Activated CD4-positive, alpha-beta memory T cell treated with anti-CD3 and anti-CD28 coated beads for 36 hours (primary cell): ENCODE measurements around the gene CNOT6. TPM values are rescaled to one million over a fixed set of nuclear protein-coding genes. Genes with fewer than 3 reads are reported as not detected.
"Not testable (repeated sequence)": the region's sequence is repeated elsewhere in the genome, so short reads cannot be mapped to it uniquely, and the experiment has no call there.

Experiments used
- CTCF ChIA-PET: fragments of 350-600 bp; sonication (Branson Sonifier 250); formaldehyde crosslinking; loops from one replicate; lab custom pipeline; 2021; ENCODE audit warnings: antibody characterized with exemption, inconsistent platforms; lab: Charles Lee
- POLR2A ChIA-PET: fragments of 350-600 bp; sonication (Branson Sonifier 250); formaldehyde crosslinking; loops from one replicate; lab custom pipeline; 2021; ENCODE audit warnings: antibody characterized with exemption; lab: Charles Lee
- DNase-seq: peaks from one replicate; pipeline ENCODE4 v3.0.0-alpha.2; 2020
- H3K27ac Mint-ChIP-seq: one replicate; pipeline ENCODE4 v1.8.0; 2021; ENCODE audit warnings: mixed read lengths
- H3K27me3 Mint-ChIP-seq: one replicate; pipeline ENCODE4 v1.8.0; 2021; ENCODE audit warnings: mixed read lengths
- H3K36me3 Mint-ChIP-seq: one replicate; pipeline ENCODE4 v1.8.0; 2021; ENCODE audit warnings: mixed read lengths
- H3K4me1 Mint-ChIP-seq: one replicate; pipeline ENCODE4 v1.8.0; 2021; ENCODE audit warnings: low read depth, mixed read lengths
- H3K4me3 Mint-ChIP-seq: one replicate; pipeline ENCODE4 v1.8.0; 2021; ENCODE audit warnings: mild to moderate bottlenecking, mixed read lengths
- H3K9me3 Mint-ChIP-seq: one replicate; pipeline ENCODE4 v1.8.0; 2021; ENCODE audit warnings: mixed read lengths
- intact Hi-C: fragments of 100-400 bp; cut with micrococcal nuclease; formaldehyde crosslinking; loops from one replicate; pipeline ENCODE4 v1.15.1; 2023
- total RNA-seq, 2 experiments: library from RNA; stranded (reverse); gene quantifications; one replicate each; pipeline ENCODE4 v1.2.3, GENCODE V29; 2021

Gene CNOT6
- total RNA-seq, 2 experiments from 2014 or later, result 32.0 to 35.2 TPM

DNA sequence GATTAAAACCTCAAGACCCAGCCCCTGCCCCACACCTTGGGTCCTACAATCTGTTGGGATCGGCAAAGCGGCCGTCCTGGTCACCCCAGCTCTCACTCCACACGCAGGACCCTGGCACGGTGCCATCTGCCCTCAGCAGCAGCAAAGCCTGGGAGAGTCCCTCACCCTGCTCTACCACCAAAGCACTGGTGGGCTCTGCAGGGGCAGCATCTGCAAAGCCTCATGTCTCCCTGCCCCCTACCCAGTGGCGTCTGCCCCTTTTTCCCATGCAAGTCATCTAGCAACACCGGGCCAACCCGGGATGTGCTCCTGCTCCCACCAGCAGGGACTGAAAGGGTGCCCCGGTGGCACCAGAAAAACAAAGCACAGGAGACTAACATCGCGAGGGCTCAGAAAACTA, 19.6 kb upstream of the CNOT6 start:
- Mint-ChIP-seq H3K36me3 (no peaks in the 10 kb centered on the region), H3K4me1 (no peaks in the 10 kb centered on the region), H3K27me3 (peaks cover 1% of the 10 kb centered on the region), H3K9me3 (no peaks in the 10 kb centered on the region), H3K4me3 (no peak overlapping the region), H3K27ac (no peak overlapping the region)
- ChIA-PET POLR2A (no interaction called here), CTCF (interaction anchor here (1.2 kb wide), 1 partner anchor 43 kb away, joined by 3 read pairs; no protein-coding TSS in a partner anchor)
- intact Hi-C loops, result no loop called here
- DNase-seq, result no peak

DNA sequence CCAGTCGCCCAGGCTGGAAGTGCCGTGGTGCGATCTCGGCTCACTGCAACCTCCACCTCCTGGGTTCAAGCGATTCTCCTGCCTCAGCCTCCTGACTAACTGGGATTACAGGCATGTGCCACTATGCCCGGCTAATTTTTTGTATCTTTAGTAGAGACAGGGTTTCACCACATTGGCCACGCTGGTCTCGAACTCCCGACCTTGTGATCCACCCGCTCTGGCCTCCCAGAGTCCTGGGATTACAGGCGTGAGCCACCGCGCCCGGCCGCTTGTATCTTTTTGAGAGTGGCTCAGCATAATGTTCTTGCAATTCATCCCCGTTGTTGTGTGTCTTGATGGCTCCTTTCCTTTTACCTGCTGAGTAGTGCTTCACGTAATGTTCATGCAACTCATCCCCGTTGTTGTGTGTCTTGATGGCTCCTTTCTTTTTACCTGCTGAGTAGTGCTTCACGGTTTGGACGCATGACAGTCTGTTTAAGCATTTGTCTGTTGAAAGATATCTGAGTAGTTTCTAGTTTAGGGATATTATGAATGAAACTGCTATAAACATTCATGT, 18.1 kb upstream of the CNOT6 start:
- H3K9me3 Mint-ChIP-seq, H3K4me1 Mint-ChIP-seq, POLR2A ChIA-PET, H3K36me3 Mint-ChIP-seq, H3K27ac Mint-ChIP-seq, H3K4me3 Mint-ChIP-seq, intact Hi-C loops, H3K27me3 Mint-ChIP-seq, DNase-seq: not testable (repeated sequence)
- CTCF ChIA-PET, result interaction anchor here (1.1 kb wide), 1 partner anchor 130 kb away, joined by 3 read pairs; no protein-coding TSS in a partner anchor

DNA sequence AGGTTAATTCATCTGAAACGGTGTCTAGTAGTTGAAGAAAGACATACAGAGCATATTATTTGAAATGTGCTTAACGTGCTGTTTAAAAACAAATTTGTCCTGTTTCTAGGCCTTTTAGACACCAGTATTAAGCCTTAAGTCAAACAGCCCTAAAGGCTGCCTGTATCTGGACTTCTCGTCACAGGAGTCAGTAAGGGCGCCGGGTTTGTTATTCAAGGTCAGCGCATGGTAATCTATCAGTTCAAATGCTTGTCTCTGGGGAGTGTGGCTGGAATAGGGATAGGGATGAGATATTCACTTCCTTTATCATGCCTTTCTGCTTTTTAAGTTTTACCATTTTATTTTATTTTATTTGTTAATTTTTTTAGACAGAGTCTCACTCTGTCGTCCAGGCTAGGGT, 9.4 kb upstream of the CNOT6 start:
- Mint-ChIP-seq H3K27ac (no peak overlapping the region), H3K27me3 (no peaks in the 10 kb centered on the region), H3K4me1 (no peaks in the 10 kb centered on the region), H3K36me3 (no peaks in the 10 kb centered on the region), H3K9me3 (no peaks in the 10 kb centered on the region), H3K4me3 (no peak overlapping the region)
- CTCF ChIA-PET, result no interaction called here
- POLR2A ChIA-PET, result no interaction called here
- no peak for DNase-seq
- intact Hi-C loops, result no loop called here

DNA sequence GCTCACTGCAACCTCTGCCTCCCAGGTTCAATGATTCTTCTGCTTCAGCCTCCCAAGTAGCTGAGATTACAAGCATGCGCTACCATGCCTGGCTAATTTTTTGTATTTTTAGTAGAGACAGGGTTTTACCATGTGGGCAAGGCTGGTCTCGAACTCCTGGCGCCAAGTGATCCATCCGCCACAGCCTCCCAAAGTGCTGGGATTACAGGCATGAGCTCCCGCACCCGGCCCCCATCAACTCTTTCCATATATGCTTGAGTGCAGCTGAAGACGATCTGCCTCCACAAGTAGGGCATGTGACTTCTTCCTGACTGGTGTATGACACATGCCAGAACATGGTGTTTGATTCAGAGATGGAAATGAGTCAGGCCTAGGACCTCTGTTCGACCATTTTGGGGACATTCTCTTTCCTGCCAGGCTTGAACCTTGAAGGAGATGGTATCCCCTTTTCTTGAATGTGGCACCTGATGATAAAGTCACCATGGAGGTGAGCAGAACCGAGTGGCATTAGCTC, 7.5 kb upstream of the CNOT6 start:
- intact Hi-C loops, result no loop called here
- no peaks in the 10 kb centered on the region for H3K36me3 Mint-ChIP-seq
- DNase-seq, result no peak
- ChIA-PET CTCF (no interaction called here), POLR2A (interaction anchor here (0.6 to 0.9 kb wide), 2 partner anchors 15 to 343 kb away, joined by 3 to 4 read pairs; no protein-coding TSS in a partner anchor)
- H3K9me3 Mint-ChIP-seq, result no peaks in the 10 kb centered on the region
- no peak overlapping the region for H3K4me3 Mint-ChIP-seq
- no peaks in the 10 kb centered on the region for H3K4me1 Mint-ChIP-seq
- no peaks in the 10 kb centered on the region for H3K27me3 Mint-ChIP-seq
- H3K27ac Mint-ChIP-seq, result no peak overlapping the region

DNA sequence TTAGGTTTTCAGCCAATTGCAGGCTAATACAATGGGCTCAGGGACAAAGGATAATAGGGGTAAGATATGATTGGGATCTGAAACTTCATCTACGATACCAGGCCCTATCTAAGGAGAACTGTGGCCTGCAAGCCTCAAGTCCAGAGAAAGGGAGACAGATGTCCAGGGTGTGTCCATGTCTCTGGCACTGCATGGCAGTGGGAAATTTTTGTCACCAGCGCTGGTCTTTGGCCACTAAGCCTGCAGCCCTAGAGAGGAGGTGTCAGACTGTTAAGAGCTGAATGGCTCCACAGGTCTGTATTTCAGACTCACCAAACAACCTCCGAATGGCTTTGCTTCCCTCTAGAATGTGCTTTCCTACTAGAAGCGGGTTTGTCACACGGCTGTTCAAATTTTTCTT, 6.6 kb upstream of the CNOT6 start:
- Mint-ChIP-seq H3K9me3 (no peaks in the 10 kb centered on the region), H3K27ac (no peak overlapping the region), H3K4me3 (no peak overlapping the region), H3K4me1 (peaks cover 2% of the 10 kb centered on the region), H3K36me3 (no peaks in the 10 kb centered on the region), H3K27me3 (no peaks in the 10 kb centered on the region)
- ChIA-PET POLR2A (interaction anchor here (0.9 kb wide), 1 partner anchor 14 kb away, joined by 3 read pairs; no protein-coding TSS in a partner anchor), CTCF (no interaction called here)
- intact Hi-C loops, result no loop called here
- no peak for DNase-seq

DNA sequence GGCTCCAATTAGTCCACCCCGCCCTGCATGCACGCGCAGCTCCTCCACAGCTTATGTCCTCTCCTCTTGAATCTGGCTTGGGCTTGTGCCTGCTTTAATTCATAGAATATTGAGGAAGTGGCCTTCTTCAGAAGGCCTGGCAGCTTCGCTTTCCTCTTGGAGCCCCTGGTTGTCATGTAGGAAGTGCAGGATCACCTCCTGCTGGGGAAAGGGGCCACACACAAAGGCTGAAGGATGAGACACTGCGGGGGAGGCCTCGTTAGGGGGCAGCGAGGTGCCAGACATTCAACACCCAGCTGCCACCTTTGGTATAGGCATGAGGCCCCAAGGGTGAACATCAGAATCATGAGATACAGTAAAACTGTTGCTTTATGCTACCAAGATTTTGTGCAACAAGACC, 2.7 kb upstream of the CNOT6 start:
- no peak overlapping the region for H3K27ac Mint-ChIP-seq
- CTCF ChIA-PET, result no interaction called here
- H3K4me1 Mint-ChIP-seq, result peaks cover 23% of the 10 kb centered on the region
- peaks cover 6% of the 10 kb centered on the region for H3K36me3 Mint-ChIP-seq
- no peak overlapping the region for H3K4me3 Mint-ChIP-seq
- no peaks in the 10 kb centered on the region for H3K9me3 Mint-ChIP-seq
- DNase-seq, result no peak
- POLR2A ChIA-PET, result no interaction called here
- intact Hi-C loops, result loop anchor here (10.0 kb wide), 3 partner anchors 113 to 753 kb away; partner anchors contain the start of genes MGAT1 and RACK1
- H3K27me3 Mint-ChIP-seq, result no peaks in the 10 kb centered on the region

DNA sequence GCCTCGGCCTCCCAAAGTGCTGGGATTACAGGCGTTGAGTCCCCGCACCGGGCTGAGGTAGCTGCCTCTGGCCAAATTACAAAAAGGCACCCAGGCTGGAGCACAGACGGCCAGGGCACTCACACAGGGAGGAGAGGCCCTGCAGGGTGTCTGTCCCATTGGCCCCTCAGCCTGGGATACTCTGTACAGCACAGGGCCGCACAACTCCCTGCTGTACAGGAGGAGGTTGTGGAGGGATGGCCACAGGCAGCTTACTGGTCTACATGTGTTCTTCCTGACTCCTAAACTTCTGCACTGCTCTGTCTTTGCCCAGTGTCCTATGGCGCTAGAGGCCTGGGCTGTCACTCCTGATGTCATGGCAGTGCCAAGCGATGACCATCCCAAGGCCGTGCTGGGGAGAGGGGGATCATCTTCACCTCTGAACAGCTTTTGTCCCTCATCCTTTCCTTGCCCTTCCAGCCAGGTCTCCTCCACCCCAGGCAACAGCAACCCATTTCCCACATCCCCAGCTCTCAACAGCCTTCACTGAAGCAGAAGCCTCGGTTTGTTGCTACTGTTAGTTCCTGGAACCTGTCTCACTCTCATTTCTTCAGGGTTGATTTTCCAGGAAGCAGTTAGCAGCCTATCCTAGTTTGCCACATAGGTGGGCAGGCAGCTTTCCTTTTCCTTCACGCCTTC, 1.8 kb upstream of the CNOT6 start:
- no peak overlapping the region for H3K4me3 Mint-ChIP-seq
- no peaks in the 10 kb centered on the region for H3K9me3 Mint-ChIP-seq
- intact Hi-C loops, result loop anchor here (10.0 kb wide), 3 partner anchors 112 to 752 kb away; partner anchors contain the start of genes MGAT1 and RACK1
- peaks cover 23% of the 10 kb centered on the region for H3K4me1 Mint-ChIP-seq
- H3K27me3 Mint-ChIP-seq, result no peaks in the 10 kb centered on the region
- DNase-seq, result no peak
- H3K27ac Mint-ChIP-seq, result no peak overlapping the region
- ChIA-PET POLR2A (no interaction called here), CTCF (interaction anchor here (0.8 to 1.5 kb wide), 2 partner anchors 15 to 164 kb away, joined by 3 to 5 read pairs; no protein-coding TSS in a partner anchor)
- H3K36me3 Mint-ChIP-seq, result peaks cover 6% of the 10 kb centered on the region

DNA sequence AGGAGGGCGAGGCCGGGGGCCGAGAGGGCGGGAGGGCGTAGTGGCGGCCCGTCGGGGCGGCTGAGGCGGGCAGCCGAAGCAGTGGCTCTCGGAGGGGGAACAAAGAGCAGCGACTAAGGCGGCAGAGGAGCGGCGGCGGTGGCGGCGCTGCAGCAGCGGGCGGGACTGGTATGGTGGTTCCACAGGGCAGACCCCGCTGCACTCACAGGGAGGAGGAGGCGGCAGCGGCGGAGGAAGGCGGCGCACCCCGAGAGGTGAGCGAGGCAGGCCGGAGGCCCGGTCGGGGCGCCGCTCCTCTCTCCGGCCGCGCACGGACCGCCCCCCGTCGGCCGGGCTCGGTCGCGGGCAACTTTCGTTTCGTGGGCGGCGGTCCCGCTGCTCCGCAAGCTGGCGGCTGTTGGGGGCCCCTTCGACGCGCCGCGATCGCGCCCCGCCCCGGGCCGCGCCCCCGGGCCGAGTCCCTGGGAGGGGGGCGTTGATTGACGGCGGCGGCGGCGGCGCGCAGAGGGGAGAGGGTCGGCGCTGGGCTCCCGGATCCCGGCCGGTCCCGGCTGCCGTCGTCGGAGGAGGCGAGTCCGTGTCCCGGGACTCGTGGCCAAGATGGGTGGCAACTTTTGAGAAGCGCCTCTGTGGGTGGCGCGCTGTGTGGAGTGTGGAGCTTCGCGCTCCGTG, 467 bp downstream of the CNOT6 start:
- ChIA-PET POLR2A (no interaction called here), CTCF (no interaction called here)

DNA sequence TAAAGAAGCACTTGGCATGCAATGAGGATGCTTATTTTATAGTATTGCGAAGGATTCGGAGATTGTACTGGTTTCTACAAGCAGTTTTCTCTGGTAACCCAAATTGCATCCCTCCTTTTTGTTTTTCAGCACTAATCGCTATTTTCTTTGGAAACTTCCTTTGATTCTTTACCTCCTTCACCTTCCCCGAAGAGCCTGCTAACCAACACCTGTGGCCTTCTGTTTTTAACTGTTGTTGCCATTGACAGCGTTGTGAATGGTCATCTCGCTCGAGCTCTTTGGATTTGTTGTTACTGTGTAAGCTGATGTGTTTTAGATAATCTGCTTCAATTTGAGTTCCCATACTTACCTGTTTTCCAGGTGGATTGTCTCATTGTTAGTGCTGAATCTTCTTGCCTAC, 1.1 kb downstream of the CNOT6 start:
- DNase-seq, result no peak
- Mint-ChIP-seq H3K27me3 (no peaks in the 10 kb centered on the region), H3K27ac (peak overlapping the region; percentile 67), H3K9me3 (no peaks in the 10 kb centered on the region), H3K36me3 (peaks cover 6% of the 10 kb centered on the region), H3K4me3 (peak overlapping the region; percentile 76), H3K4me1 (peaks cover 35% of the 10 kb centered on the region)
- ChIA-PET CTCF (no interaction called here), POLR2A (no interaction called here)
- intact Hi-C loops, result loop anchor here (2.0 to 10.0 kb wide), 5 partner anchors 82 to 750 kb away; partner anchors contain the start of genes MAPK9, MGAT1 and RACK1

More for the DNA sequence above, 467 bp downstream of the CNOT6 start:
- Mint-ChIP-seq H3K27ac (peak overlapping the region; percentile 82), H3K4me1 (peaks cover 33% of the 10 kb centered on the region), H3K27me3 (no peaks in the 10 kb centered on the region), H3K9me3 (no peaks in the 10 kb centered on the region), H3K36me3 (peaks cover 6% of the 10 kb centered on the region), H3K4me3 (peak overlapping the region; percentile 84)
- DNase-seq, result peak; percentile 53
- intact Hi-C loops, result loop anchor here (2.0 to 10.0 kb wide), 5 partner anchors 83 to 750 kb away; partner anchors contain the start of genes MAPK9, MGAT1 and RACK1

DNA sequence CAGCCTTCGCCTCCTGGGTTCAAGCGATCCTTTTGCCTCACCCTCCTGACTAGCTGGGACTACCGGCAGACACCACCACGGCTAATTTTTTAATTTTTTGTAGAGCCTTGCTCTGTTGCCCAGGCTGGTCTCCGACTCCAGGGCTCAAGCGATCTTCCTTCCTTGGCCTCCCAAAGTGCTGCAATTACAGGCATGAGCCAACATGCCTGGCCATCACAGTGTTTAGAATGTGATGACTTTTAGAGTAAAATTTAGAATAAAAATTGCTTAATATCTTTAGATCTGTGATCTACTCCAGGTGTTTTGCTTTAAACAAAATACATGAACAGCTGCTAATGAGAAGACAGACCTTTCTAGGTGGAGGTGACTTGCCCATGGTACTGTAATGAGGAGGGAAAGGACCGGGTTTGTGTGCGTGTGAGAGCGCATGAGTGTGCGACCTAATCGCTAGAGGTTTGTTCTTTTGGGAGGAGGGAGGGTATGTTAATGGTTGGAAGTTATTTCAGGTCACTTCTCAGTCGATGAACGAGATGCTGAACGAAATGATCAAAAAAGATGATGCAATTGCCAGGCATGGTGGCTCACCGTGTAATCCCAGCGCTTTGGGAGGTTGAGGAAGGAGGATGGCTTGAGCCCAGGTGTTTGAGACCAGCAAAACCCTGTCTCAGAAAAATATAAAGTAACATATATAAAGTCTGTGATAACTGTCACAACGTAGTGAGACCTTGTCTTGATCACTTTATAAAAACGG, 2.0 kb downstream of the CNOT6 start:
- intact Hi-C loops, result loop anchor here (2.0 to 10.0 kb wide), 5 partner anchors 81 to 749 kb away; partner anchors contain the start of genes MAPK9, MGAT1 and RACK1
- peaks cover 6% of the 10 kb centered on the region for H3K36me3 Mint-ChIP-seq
- H3K27me3 Mint-ChIP-seq, result no peaks in the 10 kb centered on the region
- ChIA-PET POLR2A (no interaction called here), CTCF (interaction anchor here (0.6 kb wide), 1 partner anchor 30 kb away, joined by 3 read pairs; no protein-coding TSS in a partner anchor)
- no peak for DNase-seq
- peaks cover 35% of the 10 kb centered on the region for H3K4me1 Mint-ChIP-seq
- H3K4me3 Mint-ChIP-seq, result peak overlapping the region; percentile 13
- no peak overlapping the region for H3K27ac Mint-ChIP-seq
- H3K9me3 Mint-ChIP-seq, result no peaks in the 10 kb centered on the region

DNA sequence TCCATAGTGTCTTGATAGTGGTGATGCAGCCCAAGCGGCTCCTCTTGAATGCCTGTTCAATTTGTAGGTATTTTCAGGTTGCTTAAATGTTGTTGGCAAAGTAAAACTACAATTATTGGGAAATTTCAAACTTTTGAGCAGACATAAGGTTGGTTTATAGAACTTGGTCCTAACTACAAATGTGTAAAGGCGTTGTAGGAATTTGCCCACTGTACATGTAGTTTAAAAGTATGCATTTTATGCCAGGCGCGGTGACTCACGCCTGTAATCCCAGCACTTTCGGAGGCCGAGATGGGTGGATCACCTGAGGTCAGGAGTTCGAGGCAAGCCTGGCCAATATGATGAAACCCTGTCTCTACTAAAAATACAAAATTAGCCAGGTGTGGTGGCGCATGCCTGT, 2.6 kb downstream of the CNOT6 start:
- H3K4me1 Mint-ChIP-seq, result peaks cover 35% of the 10 kb centered on the region
- H3K27me3 Mint-ChIP-seq, POLR2A ChIA-PET, H3K4me3 Mint-ChIP-seq, H3K9me3 Mint-ChIP-seq, H3K27ac Mint-ChIP-seq, H3K36me3 Mint-ChIP-seq, DNase-seq: not testable (repeated sequence)
- intact Hi-C loops, result loop anchor here (5.0 to 10.0 kb wide), 4 partner anchors 80 to 748 kb away; partner anchors contain the start of genes MGAT1 and RACK1
- CTCF ChIA-PET, result interaction anchor here (0.6 kb wide), 1 partner anchor 29 kb away, joined by 3 read pairs; no protein-coding TSS in a partner anchor
